Stimulated activated naive B cell treated with anti-CD40 and anti-IgM and Interleukin-4, amounts not matched to agents 10 μg/mL and 1 μg/mL and 100 μg/mL, for 72 hours (primary cell): Measurements from ENCODE around the gene CHMP4B.

Experiments used
- ATAC-seq, 2 donors: fragments of 150-1000 bp; cut with Tn5 transposase; replicated peaks; 2 replicates each; pipeline ENCODE4 v1.10.0; 2021; ENCODE audit warnings: moderate library complexity in 1 of 2
- DNase-seq: peaks from one replicate; pipeline ENCODE4 v3.0.0; 2021
- H3K27ac Mint-ChIP-seq: one replicate; pipeline ENCODE4 v1.8.0; 2022; ENCODE audit warnings: mild to moderate bottlenecking, mixed read lengths
- H3K27me3 Mint-ChIP-seq, 2 donors: one replicate each; pipeline ENCODE4 v1.8.0; 2022; ENCODE audit warnings: mixed read lengths in 2 of 2
- H3K36me3 Mint-ChIP-seq, 2 donors: one replicate each; pipeline ENCODE4 v1.8.0; 2022; ENCODE audit warnings: mixed read lengths in 2 of 2, mild to moderate bottlenecking in 1 of 2
- H3K4me1 Mint-ChIP-seq, 2 donors: one replicate each; pipeline ENCODE4 v1.8.0; 2022; ENCODE audit warnings: mixed read lengths in 2 of 2, mild to moderate bottlenecking in 1 of 2
- H3K4me3 Mint-ChIP-seq, 2 donors: one replicate each; pipeline ENCODE4 v1.8.0; 2022; ENCODE audit warnings: mild to moderate bottlenecking in 2 of 2, mixed read lengths in 2 of 2, moderate library complexity in 1 of 2
- H3K9me3 Mint-ChIP-seq, 2 donors: one replicate each; pipeline ENCODE4 v1.8.0; 2022; ENCODE audit warnings: mixed read lengths in 2 of 2, mild to moderate bottlenecking in 1 of 2

The CHMP4B gene

GRCh38 chr20:33843050-33843449 lies 31.9 kb downstream of the CHMP4B start:
- no peak for DNase-seq
- no peak for ATAC-seq
- Mint-ChIP-seq H3K27me3 (no peaks in the 10 kb centered on the region), H3K4me1 (peaks cover 74 to 97% of the 10 kb centered on the region in 2 donors), H3K27ac (no peak overlapping the region), H3K36me3 (peaks cover 13 to 28% of the 10 kb centered on the region in 2 donors), H3K9me3 (no peaks in the 10 kb centered on the region), H3K4me3 (no peak overlapping the region)

- peak; percentile 24 for DNase-seq
- no peaks in the 10 kb centered on the region for H3K9me3 Mint-ChIP-seq
- ATAC-seq: peak; percentile 95 to 96
- peaks cover 15 to 36% of the 10 kb centered on the region in 2 donors for H3K36me3 Mint-ChIP-seq
- H3K4me1 Mint-ChIP-seq: peaks cover 69 to 90% of the 10 kb centered on the region in 2 donors
- H3K27ac Mint-ChIP-seq: peak overlapping the region; percentile 82
- no peaks in the 10 kb centered on the region for H3K27me3 Mint-ChIP-seq
- H3K4me3 Mint-ChIP-seq: peak overlapping the region in 1 of 2 donors; percentile 11
These were observed 32.7 kb downstream of the CHMP4B start for GRCh38 chr20:33843854-33844253.

GRCh38 chr20:33846291-33846935 lies 35.3 kb downstream of the CHMP4B start:
- Mint-ChIP-seq H3K4me3 (no peak overlapping the region), H3K4me1 (peaks cover 57 to 69% of the 10 kb centered on the region in 2 donors), H3K27me3 (no peaks in the 10 kb centered on the region), H3K27ac (peak overlapping the region; percentile 69), H3K9me3 (no peaks in the 10 kb centered on the region), H3K36me3 (peaks cover 23 to 42% of the 10 kb centered on the region in 2 donors)
- ATAC-seq (no peak), DNase-seq (no peak)

GRCh38 chr20:33847006-33847405 lies 35.9 kb downstream of the CHMP4B start:
- no peak for DNase-seq
- no peaks in the 10 kb centered on the region for H3K9me3 Mint-ChIP-seq
- no peaks in the 10 kb centered on the region for H3K27me3 Mint-ChIP-seq
- H3K36me3 Mint-ChIP-seq: peaks cover 23 to 48% of the 10 kb centered on the region in 2 donors
- H3K4me1 Mint-ChIP-seq: peaks cover 54 to 63% of the 10 kb centered on the region in 2 donors
- H3K4me3 Mint-ChIP-seq: no peak overlapping the region
- ATAC-seq: no peak
- H3K27ac Mint-ChIP-seq: peak overlapping the region; percentile 51

GRCh38 chr20:33848391-33848790 lies 37.2 kb downstream of the CHMP4B start:
- ATAC-seq (no peak), DNase-seq (no peak)
- Mint-ChIP-seq H3K9me3 (no peaks in the 10 kb centered on the region), H3K36me3 (peaks cover 36 to 62% of the 10 kb centered on the region in 2 donors), H3K27ac (no peak overlapping the region), H3K27me3 (no peaks in the 10 kb centered on the region), H3K4me3 (no peak overlapping the region), H3K4me1 (peaks cover 45 to 49% of the 10 kb centered on the region in 2 donors)

GRCh38 chr20:33850159-33850558 lies 39.0 kb downstream of the CHMP4B start:
- Mint-ChIP-seq H3K4me1 (peaks cover 31 to 37% of the 10 kb centered on the region in 2 donors), H3K9me3 (no peaks in the 10 kb centered on the region), H3K27ac (no peak overlapping the region), H3K27me3 (no peaks in the 10 kb centered on the region), H3K36me3 (peaks cover 48 to 73% of the 10 kb centered on the region in 2 donors), H3K4me3 (no peak overlapping the region)
- no peak for DNase-seq
- no peak for ATAC-seq

GRCh38 chr20:33851842-33852466 lies 40.8 kb downstream of the CHMP4B start:
- peak overlapping the region; percentile 37 for H3K27ac Mint-ChIP-seq
- H3K36me3 Mint-ChIP-seq: peaks cover 50 to 73% of the 10 kb centered on the region in 2 donors
- no peak overlapping the region for H3K4me3 Mint-ChIP-seq
- peaks cover 13 to 25% of the 10 kb centered on the region in 2 donors for H3K4me1 Mint-ChIP-seq
- ATAC-seq (no peak), DNase-seq (no peak)
- H3K27me3 Mint-ChIP-seq: no peaks in the 10 kb centered on the region
- no peaks in the 10 kb centered on the region for H3K9me3 Mint-ChIP-seq

GRCh38 chr20:33852626-33853506 lies 41.7 kb downstream of the CHMP4B start:
- H3K4me1 Mint-ChIP-seq: peaks cover 12 to 26% of the 10 kb centered on the region in 2 donors
- H3K36me3 Mint-ChIP-seq: peaks cover 58 to 77% of the 10 kb centered on the region in 2 donors
- ATAC-seq: no peak

GRCh38 chr20:33853507-33853813 lies 42.3 kb downstream of the CHMP4B start:
- no peak overlapping the region for H3K4me3 Mint-ChIP-seq
- no peak for DNase-seq
- H3K9me3 Mint-ChIP-seq: no peaks in the 10 kb centered on the region
- peaks cover 18 to 32% of the 10 kb centered on the region in 2 donors for H3K4me1 Mint-ChIP-seq
- H3K36me3 Mint-ChIP-seq: peaks cover 62 to 79% of the 10 kb centered on the region in 2 donors
- no peak overlapping the region for H3K27ac Mint-ChIP-seq
- no peak for ATAC-seq
- H3K27me3 Mint-ChIP-seq: no peaks in the 10 kb centered on the region

More at GRCh38 chr20:33852626-33853506, 41.7 kb downstream of the CHMP4B start:
- H3K4me3 Mint-ChIP-seq: no peak overlapping the region
- H3K27me3 Mint-ChIP-seq: no peaks in the 10 kb centered on the region
- H3K9me3 Mint-ChIP-seq: no peaks in the 10 kb centered on the region
- peak overlapping the region; percentile 31 for H3K27ac Mint-ChIP-seq
- no peak for DNase-seq

- DNase-seq (no peak), ATAC-seq (no peak)
- Mint-ChIP-seq H3K27me3 (no peaks in the 10 kb centered on the region), H3K4me1 (peaks cover 34% of the 10 kb centered on the region in 2 donors), H3K4me3 (peak overlapping the region in 1 of 2 donors; percentile 8), H3K9me3 (no peaks in the 10 kb centered on the region), H3K36me3 (peaks cover 48 to 58% of the 10 kb centered on the region in 2 donors), H3K27ac (peak overlapping the region; percentile 92)
These were observed 46.8 kb downstream of the CHMP4B start for GRCh38 chr20:33857722-33858563.

GRCh38 chr20:33858666-33859065 lies 47.5 kb downstream of the CHMP4B start:
- DNase-seq (no peak), ATAC-seq (peak; percentile 25 to 32)
- H3K27ac Mint-ChIP-seq: peak overlapping the region; percentile 92
- H3K9me3 Mint-ChIP-seq: no peaks in the 10 kb centered on the region
- H3K27me3 Mint-ChIP-seq: no peaks in the 10 kb centered on the region
- H3K36me3 Mint-ChIP-seq: peaks cover 42 to 52% of the 10 kb centered on the region in 2 donors
- H3K4me1 Mint-ChIP-seq: peaks cover 32 to 37% of the 10 kb centered on the region in 2 donors
- H3K4me3 Mint-ChIP-seq: no peak overlapping the region

- H3K27ac Mint-ChIP-seq: peak overlapping the region; percentile 92
- H3K4me1 Mint-ChIP-seq: peaks cover 32 to 37% of the 10 kb centered on the region in 2 donors
- no peaks in the 10 kb centered on the region for H3K27me3 Mint-ChIP-seq
- H3K36me3 Mint-ChIP-seq: peaks cover 39 to 47% of the 10 kb centered on the region in 2 donors
- H3K9me3 Mint-ChIP-seq: no peaks in the 10 kb centered on the region
- peak; percentile 74 to 80 for ATAC-seq
- peak; percentile 38 for DNase-seq
- peak overlapping the region in 1 of 2 donors; percentile 52 for H3K4me3 Mint-ChIP-seq
These were observed 48.1 kb downstream of the CHMP4B start for GRCh38 chr20:33859157-33859695.

GRCh38 chr20:33859751-33860150 lies 48.6 kb downstream of the CHMP4B start:
- H3K4me1 Mint-ChIP-seq: peaks cover 32 to 37% of the 10 kb centered on the region in 2 donors
- H3K4me3 Mint-ChIP-seq: peak overlapping the region in 1 of 2 donors; percentile 52
- ATAC-seq: no peak
- peaks cover 35 to 42% of the 10 kb centered on the region in 2 donors for H3K36me3 Mint-ChIP-seq
- no peaks in the 10 kb centered on the region for H3K27me3 Mint-ChIP-seq
- H3K27ac Mint-ChIP-seq: peak overlapping the region; percentile 92
- H3K9me3 Mint-ChIP-seq: no peaks in the 10 kb centered on the region
- DNase-seq: no peak
